ENCODE data around the gene TMEM92. TPM values are rescaled to one million over a fixed set of nuclear protein-coding genes. Genes with fewer than 3 reads are reported as not detected.

Gene TMEM92
- total RNA-seq, result 0.88 TPM

- peak; percentile 58 for ATAC-seq
Observed at GRCh38 chr17:50274142-50274896, at the start of gene TMEM92. Gene TMEM92, plus strand, starts transcription at chr17:50274466. Its CDS starts 36 bp downstream, at chr17:50274502.

- ATAC-seq, result no peak
Observed at GRCh38 chr17:50225701-50226240, 48.5 kb upstream of the TMEM92 start.

DNA sequence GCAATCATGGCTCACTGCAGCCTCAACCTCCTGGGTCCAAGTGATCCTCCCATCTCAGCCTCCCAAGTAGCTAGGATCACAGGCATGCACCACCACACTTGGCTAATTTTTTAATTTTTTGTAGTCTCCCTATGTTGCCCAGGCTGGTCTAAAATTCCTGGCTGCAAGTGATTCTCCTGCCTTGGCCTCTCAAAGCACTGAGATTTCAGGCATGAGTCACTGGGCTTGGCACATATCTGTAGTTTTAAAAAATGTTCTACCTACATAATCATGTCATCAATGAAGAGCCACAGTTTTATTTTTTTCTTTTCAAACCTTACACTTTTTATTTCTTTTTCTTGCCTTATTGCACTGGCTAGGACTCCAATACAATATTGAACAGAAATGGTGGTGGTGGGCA is 39.7 kb upstream of the TMEM92 start:
- ATAC-seq, result no peak

- no peak for ATAC-seq
Observed at GRCh38 chr17:50237901-50238300, 36.4 kb upstream of the TMEM92 start.

DNA sequence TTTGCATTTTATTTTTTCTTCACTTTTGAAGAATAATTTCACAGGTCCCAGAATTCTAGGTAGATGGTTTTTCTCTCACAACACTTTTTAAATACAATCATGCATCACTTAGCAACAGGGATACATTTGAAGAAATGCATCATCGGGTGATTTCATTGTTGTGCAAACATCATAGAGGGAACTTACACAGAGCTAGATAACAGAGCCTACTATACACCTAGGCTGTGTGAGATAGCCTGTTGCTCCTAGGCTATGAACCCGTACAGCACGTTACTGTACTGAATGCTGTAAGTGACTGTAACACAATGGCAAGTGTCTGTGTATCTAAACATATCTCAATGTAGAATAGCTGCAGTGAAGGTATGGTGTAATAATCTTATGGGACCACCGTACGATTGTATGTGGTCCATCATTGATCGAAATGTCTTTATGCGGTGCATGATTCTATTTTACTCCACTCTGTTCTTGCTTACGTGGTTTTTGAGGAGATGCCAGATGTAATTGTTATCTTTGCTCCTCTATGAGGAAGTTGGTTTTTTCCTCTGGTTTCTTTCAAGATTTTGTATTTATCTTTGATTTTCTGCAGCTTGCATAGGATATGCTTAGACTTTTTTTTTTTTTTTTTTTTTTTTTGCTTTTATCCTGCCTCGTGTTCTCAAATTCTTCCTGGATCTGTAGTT is 35.5 kb upstream of the TMEM92 start:
- no peak for ATAC-seq

GRCh38 chr17:50239937-50240336 is 34.3 kb upstream of the TMEM92 start:
- ATAC-seq, result no peak

- ATAC-seq, result no peak
Observed at GRCh38 chr17:50240851-50241250, 33.4 kb upstream of the TMEM92 start.

DNA sequence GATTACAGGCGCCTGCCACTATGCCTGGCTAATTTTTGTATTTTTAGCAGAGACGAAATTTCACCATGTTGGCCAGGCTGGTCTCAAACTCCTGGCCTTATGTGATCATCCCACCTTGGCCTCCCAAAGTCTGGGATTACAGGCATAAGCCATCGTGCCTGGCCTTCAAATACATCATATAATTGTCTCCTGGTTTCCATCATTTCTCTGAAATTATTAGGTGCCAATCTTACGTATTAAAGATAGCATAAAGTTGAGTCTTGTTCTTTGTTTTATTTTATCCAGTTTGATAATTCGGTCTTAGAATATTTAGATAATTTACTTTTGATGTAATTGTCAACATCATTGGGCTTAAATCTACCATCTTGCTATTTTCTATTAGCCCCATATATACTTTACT is 32.8 kb upstream of the TMEM92 start:
- no peak for ATAC-seq

- ATAC-seq, result no peak
Observed at GRCh38 chr17:50244771-50245170, 29.5 kb upstream of the TMEM92 start.

DNA sequence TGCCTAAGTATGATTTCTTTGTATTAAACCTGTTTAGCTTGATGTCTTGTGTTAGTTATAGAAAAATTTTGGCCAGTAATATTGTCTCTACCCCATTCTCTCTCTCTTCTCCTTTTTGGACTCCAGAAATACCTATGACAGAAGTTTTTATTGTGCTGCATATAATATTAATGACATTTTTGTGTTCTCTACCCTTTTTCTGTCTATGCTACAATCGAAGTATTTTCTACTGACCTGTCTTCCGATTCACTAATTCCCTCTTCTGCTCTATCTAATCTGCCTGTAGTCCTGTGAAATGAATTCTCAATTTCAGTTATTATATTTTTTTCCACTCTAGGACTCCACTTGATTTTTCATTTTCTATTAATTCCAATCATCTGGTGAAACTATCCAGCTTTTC is 26.0 kb upstream of the TMEM92 start:
- ATAC-seq, result no peak

GRCh38 chr17:50252781-50253180 is 21.5 kb upstream of the TMEM92 start:
- ATAC-seq, result no peak

DNA sequence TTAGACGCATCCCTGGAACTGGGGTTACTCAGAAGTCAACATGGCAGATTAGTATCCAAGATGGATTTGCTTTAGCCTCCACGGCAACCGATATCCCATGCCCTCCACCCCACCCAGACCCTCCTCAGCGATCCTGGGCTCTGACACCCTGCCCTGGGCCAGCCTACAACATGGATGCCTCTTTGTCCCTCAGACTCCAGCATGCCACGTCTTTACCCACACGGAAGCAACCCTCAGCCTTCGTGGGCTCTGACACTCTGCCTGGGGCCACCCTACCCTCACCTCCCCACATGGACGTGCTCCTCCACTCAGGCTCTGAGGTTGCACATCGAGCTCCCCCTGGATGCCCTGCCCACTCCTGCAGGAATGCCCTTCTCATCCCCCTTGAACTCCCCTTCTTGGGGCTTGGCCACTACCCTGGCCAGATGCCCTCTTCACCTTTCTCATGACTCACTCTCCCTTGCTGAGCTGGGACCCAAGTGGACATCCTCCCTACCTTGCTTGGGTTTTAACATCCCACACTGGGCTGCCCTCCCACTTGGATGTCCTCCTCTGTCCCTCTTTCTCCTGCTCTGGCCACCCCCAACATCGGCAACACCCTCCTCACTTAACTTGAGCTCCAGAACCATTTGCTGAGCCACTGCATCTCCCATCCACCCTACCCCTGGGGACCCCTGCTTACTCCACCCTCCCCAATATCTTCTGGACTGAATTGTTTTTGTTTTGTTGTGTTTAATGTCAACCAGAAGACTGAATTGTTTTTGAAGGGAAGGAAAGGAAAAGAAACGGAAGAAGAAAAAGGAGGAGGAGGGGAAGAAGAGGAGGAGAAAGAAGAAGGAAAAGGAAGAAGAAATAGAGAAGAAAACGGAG is 18.3 kb upstream of the TMEM92 start:
- no peak for ATAC-seq

DNA sequence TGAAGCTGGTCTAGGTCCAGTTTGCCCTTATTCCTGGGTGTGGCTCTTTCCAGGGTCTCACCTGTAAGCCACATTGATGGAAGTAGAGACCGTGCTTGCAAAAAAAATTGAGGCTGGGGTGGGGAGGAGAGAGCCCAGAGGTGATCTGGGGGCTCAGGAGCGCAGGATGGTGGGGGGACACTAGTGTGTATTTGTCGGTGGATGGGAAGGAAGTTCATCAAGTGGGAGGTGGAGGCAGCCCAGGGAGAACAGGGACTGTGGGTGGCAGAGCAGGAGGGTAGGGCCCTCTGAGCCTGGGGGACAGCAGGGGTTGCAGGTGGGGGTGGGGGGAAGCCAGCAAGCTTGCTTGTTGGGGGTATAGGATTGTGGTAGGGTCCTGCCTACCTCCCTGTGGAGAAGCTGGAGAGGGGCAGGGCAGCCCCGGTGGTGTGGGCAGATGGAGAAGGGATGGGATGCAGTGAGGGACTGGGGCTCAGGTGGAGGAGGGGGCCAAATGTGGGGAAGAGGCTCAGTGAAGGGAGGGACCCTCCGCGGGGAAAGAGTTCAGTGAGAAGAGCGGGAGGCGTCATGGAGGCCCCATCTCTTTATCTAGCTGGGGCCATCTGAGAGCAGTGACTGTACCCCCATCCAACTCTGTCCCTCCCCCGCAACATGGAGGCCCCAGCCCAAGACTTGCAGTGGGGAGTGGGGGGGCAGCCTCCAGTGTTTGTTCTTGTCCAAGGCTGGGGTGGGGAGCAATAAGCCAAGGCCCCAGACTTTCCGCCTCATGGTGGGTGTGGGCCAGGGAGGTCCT is 17.2 kb upstream of the TMEM92 start:
- no peak for ATAC-seq

GRCh38 chr17:50257676-50258224 is 16.5 kb upstream of the TMEM92 start:
- ATAC-seq, result no peak

- no peak for ATAC-seq
Observed at GRCh38 chr17:50258647-50259476, 15.4 kb upstream of the TMEM92 start.

DNA sequence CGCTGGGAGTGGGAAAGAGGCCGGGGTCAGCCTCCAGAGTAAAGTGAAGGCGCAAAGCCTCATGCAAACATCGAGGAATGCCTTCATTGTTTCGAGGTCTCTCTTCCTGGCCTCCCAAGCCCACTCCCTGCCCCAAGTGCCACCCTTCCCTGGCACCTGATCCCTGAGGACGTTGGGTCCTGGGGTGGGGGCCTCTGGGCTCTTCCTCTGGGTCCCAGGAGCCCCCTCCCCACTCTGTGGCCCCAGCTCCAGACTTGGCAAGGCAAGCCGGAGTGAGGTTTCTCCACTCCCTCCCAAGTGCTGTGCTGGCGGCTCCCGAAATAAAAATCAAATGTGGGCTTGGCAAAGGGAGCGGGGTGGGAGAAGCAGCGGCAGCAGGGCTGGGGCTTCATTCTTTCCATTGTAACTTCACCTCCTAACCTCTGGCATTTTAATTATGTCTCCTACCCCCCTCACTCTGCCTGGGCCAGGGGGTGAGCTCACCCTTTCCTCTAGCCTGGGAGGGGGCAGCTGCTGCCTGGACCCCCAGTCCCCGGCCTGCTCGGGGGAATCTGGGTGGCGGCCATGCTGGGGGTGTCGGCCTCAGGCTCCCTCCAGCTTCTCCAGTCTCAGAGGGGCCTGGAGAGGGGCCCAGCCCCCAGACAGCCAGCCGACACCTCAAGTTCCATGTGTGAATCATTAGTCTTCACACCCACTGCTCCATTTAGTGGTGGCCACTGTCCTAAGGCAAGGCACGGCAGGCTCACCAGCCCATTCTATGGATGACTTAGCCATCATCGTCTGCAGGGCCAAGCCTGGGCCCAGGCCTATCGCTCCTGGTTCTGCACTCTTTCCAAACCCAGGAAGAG is 14.6 kb upstream of the TMEM92 start:
- ATAC-seq, result no peak

- ATAC-seq, result no peak
Observed at GRCh38 chr17:50260501-50260911, 13.8 kb upstream of the TMEM92 start.

DNA sequence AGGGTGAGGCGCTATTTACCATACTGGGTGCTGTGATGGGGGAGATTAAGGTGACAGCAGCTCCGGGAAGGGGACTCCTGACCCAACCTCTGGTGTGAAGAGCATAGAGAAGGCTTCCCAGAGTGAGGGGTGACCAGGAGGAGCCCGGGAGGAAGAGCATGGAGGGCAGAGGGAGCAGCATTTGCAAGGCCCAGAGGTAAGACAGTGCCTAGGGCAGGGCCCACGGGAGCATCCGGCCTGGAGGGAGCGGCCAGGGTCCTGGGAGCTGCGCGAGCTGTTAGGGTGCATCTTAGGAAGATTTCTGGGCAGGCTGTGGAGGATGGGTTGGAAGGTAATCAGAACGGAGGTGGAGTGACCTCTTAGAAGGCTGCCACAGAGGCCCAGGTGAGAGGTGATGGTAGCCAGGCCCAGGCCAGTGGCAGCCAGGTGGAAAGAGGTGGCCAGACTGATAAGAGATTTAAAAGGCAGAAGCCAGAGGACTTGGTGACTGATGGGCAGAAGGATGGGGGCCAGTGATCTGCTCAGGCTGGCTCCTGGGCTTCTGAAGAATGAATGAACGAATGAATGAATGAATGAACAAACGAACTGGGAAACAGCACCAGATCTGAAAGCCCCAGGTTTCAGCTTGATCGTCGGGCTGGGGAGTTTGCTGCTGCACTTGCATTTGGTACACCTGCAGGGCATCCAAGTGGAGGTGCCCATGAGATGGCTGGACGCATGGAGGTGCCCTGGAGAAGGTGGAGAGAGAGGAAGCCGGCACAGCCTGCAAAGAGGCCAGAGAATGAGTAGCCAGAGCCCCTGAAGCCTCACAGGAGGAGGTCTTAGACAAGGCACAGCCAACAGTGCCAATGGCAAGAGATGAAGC is 13.0 kb upstream of the TMEM92 start:
- ATAC-seq, result no peak

Measured in esophagus mucosa (tissue), 1 donor.